ENCODE data around the gene FLAD1. TPM values are rescaled to one million over a fixed set of nuclear protein-coding genes. Genes with fewer than 3 reads are reported as not detected.
A peak's percentile ranks its signal among the peaks of the same experiment; 100 is the strongest.

The FLAD1 gene
- total RNA-seq, 1 donor from 2014 or later, result 20.6 TPM

DNA sequence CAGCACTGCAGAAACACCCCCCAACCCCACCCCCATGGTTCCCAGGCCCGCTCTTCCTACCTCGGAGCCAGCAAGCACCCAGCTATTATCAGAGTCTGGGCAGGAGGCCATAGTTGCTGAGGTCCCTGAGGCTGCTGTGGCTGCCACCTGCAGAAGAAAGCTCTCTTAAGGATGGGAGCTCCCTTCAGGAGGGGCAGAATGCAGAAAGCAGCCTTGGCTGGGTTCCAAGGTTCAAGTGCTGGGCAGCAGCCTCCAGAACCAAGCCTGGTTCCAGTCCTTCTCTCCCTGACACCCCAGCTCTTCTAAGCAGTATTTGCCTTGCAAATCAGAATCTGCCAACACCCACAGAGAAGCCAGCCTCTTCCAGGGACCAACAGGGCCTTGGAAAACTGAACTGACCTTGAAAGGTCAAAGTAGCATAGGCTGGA, 29.5 kb upstream of the FLAD1 start:
- Histone ChIP-seq H3K27ac (no peak overlapping the region), H3K4me1 (peaks cover 49% of the 10 kb centered on the region), H3K9me3 (no peaks in the 10 kb centered on the region), H3K27me3 (no peaks in the 10 kb centered on the region), H3K4me3 (peak overlapping the region in 1 of 2 donors; percentile 56), H3K36me3 (peaks cover 0 to 12% of the 10 kb centered on the region in 2 donors)
- intact Hi-C loops (cut with DNase I), result no loop called here
- TF ChIP-seq, protein P1, sequence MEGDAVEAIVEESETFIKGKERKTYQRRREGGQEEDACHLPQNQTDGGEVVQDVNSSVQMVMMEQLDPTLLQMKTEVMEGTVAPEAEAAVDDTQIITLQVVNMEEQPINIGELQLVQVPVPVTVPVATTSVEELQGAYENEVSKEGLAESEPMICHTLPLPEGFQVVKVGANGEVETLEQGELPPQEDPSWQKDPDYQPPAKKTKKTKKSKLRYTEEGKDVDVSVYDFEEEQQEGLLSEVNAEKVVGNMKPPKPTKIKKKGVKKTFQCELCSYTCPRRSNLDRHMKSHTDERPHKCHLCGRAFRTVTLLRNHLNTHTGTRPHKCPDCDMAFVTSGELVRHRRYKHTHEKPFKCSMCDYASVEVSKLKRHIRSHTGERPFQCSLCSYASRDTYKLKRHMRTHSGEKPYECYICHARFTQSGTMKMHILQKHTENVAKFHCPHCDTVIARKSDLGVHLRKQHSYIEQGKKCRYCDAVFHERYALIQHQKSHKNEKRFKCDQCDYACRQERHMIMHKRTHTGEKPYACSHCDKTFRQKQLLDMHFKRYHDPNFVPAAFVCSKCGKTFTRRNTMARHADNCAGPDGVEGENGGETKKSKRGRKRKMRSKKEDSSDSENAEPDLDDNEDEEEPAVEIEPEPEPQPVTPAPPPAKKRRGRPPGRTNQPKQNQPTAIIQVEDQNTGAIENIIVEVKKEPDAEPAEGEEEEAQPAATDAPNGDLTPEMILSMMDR (IDR thresholded peaks at IDR 0.05), result no peak
- TF ChIP-seq POLR2A (IDR thresholded peaks at IDR 0.05) (no peak), POLR2AphosphoS5 (IDR thresholded peaks at IDR 0.05; ENCODE audit: insufficient read depth in 1 of 2, low read depth in 1 of 2) (no peak)
- no peak for DNase-seq (ENCODE audit: extremely low spot score in 2 of 2)

DNA sequence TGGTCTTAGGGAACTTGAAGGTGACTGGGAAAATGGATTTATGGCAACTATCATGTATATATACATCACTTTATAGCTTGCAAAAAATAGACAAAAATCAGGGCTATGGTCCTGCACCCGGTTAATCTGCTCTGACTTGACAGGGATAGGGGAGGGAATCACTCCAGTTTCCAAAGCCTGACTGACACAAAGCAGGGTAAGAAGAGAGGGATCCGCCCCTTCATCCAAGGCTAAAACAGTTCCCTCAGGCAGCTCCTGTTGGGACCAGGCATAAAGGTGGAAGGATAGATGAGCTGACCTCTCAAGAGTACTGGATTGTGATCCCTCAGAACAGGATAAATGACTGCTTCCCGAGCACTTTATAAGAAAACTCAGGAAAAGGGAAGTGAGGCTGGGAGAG, 28.6 kb upstream of the FLAD1 start:
- Histone ChIP-seq H3K27ac (peak overlapping the region; percentile 68), H3K27me3 (no peaks in the 10 kb centered on the region), H3K4me1 (peaks cover 51% of the 10 kb centered on the region), H3K36me3 (peaks cover 0 to 16% of the 10 kb centered on the region in 2 donors), H3K4me3 (peak overlapping the region; percentile 51 to 56), H3K9me3 (no peaks in the 10 kb centered on the region)
- intact Hi-C loops (cut with DNase I), result no loop called here
- TF ChIP-seq POLR2AphosphoS5 (IDR thresholded peaks at IDR 0.05; ENCODE audit: insufficient read depth in 1 of 2, low read depth in 1 of 2) (no peak), POLR2A (IDR thresholded peaks at IDR 0.05) (no peak)
- TF ChIP-seq, protein P1 (IDR thresholded peaks at IDR 0.05), result no peak
- no peak for DNase-seq (ENCODE audit: extremely low spot score in 2 of 2)

DNA sequence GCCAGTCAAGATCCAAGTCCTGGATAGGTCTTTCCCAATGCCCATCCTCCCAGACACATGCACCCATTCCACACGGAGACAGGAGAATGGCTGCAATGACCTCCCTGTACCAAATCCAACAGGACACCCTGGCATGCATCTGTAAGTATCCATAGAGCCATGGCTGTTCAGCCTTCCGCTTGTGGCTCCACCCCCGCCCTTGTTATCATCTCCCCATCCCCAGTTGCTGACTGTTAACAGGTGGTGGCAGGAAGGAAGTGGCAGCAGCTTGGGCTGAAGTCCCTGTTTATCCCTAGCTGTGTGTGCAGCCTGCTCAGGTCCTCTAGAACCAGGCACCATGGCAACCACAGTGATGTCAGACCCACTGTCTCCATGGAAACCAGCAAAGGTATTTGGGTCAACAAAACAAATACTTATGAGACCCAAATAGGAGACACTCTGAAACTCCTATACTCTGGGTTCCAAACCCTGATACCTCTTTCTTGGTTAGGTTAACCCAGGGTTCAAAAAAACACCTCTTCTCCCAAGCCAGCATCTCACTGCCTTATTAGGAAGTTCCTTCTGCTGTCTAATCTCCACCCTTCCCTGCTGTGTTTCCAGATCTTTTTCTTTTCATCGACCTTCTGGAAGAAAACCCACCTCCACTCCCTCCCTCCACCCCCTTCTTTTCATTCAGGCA, 28.0 kb upstream of the FLAD1 start:
- intact Hi-C loops (cut with DNase I), result no loop called here
- Histone ChIP-seq H3K27me3 (no peaks in the 10 kb centered on the region), H3K27ac (peak overlapping the region; percentile 68), H3K4me1 (peaks cover 55% of the 10 kb centered on the region), H3K36me3 (peaks cover 0 to 16% of the 10 kb centered on the region in 2 donors), H3K9me3 (no peaks in the 10 kb centered on the region), H3K4me3 (peak overlapping the region; percentile 51 to 56)
- TF ChIP-seq, protein P1 (IDR thresholded peaks at IDR 0.05), result no peak
- TF ChIP-seq POLR2A (IDR thresholded peaks at IDR 0.05), result no peak
- peak in 1 of 2 donors; percentile 23 for TF ChIP-seq POLR2AphosphoS5 (IDR thresholded peaks at IDR 0.05; ENCODE audit: insufficient read depth in 1 of 2, low read depth in 1 of 2)
- DNase-seq (ENCODE audit: extremely low spot score in 2 of 2), result no peak

DNA sequence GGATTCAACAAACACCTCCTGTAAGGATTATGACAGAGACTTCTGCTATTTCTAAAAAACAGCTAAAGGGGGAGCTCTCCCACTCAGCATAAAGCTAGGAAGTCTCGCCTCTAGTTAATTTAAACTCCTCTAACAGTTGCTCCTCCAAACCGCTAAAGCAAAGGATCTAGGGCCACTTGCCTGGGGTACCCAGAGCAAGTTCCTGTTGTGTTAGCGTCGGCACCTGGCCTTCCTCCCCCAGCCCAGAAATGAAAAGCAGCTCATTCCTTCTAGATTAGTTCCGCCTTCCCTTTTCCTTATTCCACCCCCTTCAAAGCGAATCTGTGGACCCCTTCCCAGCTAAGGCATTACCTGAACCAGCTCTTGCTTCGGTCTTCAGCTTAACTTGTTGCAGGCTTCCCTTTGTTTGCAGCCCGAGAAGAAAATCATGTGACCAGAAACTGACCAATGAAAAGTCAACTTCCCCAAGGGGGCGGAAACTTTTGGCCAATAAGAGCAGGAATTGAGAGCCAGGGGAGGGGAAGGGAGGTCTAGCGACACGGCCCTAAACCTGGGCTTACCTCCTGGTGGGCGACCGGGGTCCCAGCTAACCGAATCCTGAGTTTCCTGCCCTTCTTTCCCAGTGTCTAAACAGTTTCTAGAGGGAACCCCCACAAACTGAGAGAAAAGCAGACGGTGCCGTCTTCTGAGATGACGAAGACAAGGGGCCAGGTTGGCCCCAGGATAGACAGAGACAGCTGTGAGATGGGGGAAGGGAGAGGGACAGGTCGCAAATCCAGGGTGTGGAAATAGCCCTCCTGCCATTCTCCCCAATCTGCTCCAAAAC, 27.2 kb upstream of the FLAD1 start, which contains the start of gene PBXIP1:
TSS of gene PBXIP1 (minus strand) at position 382 of the 826 bp plus-strand sequence. CDS start 2,378 bp downstream, outside the sequence.
- DNase-seq (ENCODE audit: extremely low spot score in 2 of 2), result peak in 1 of 2 donors; percentile 97
- peaks cover 62% of the 10 kb centered on the region for H3K4me1 ChIP-seq
- H3K36me3 ChIP-seq, result peaks cover 0 to 12% of the 10 kb centered on the region in 2 donors
- no peaks in the 10 kb centered on the region for H3K27me3 ChIP-seq
- intact Hi-C loops (cut with DNase I), result no loop called here
- peak within 1 kb of the TSS; percentile 68 for H3K27ac ChIP-seq
- no peaks in the 10 kb centered on the region for H3K9me3 ChIP-seq
- H3K4me3 ChIP-seq, result peak within 1 kb of the TSS; percentile 51 to 56
- TF ChIP-seq, protein P1 (IDR thresholded peaks at IDR 0.05), result peak in 1 of 3 experiments; percentile 2
- TF ChIP-seq POLR2AphosphoS5 (IDR thresholded peaks at IDR 0.05; ENCODE audit: insufficient read depth in 1 of 2, low read depth in 1 of 2), result peak; percentile 19 to 95
- TF ChIP-seq POLR2A (IDR thresholded peaks at IDR 0.05), result peak in 1 of 2 donors; percentile 2
